ENCODE measurements around the gene RACGAP1.
A peak's percentile ranks its signal among the peaks of the same experiment; 100 is the strongest.

The RACGAP1 gene

DNA sequence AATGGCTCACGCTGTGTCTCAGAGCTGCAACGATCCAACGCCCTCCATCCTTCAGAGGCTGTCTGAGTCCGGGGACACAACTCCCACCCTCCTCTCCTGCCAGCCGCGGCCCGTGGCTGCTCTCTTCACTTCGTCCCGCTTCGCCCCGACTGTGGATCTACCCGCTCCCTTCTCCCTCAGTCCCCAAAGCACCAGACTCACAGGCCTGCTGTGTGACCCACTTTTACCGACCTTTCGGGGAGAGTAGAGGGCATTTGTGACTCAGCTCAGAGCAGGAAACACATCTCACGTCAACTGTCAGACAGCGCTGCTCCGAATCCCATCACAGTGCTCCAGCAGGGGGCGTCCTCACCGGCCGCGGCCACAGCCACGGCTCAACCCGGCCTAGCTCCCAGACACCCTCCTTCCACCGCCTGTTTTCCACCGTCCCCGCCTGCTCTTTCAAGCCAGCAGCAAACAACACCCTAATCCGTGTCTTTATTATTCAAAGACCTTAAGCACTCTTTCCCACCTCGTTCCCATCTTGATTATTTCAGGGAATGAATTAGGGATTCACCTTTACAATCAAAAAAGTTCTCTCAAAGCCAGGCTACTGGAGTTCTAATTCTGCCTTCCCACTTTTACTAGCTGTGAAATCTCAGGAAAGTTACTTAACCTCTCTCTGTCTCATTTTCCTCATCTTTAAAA is 79.8 kb downstream of the RACGAP1 start:
- Histone ChIP-seq H3K4me3 (IDR thresholded peaks at IDR 0.05; ENCODE audit: insufficient read depth, low read depth, low read length) (no peak overlapping the region), H3K9ac (no peak overlapping the region), H2AFZ (ENCODE audit: low read depth) (peak overlapping the region; percentile 54), H3K27ac (no peak overlapping the region), H3K4me1 (ENCODE audit: low read depth, poor library complexity, severe bottlenecking) (peaks cover 4% of the 10 kb centered on the region), H3K27me3 (ENCODE audit: insufficient read depth, low read depth) (no peaks in the 10 kb centered on the region), H3K36me3 (ENCODE audit: insufficient read depth) (no peaks in the 10 kb centered on the region), H3K79me2 (ENCODE audit: insufficient read depth, low read depth) (no peaks in the 10 kb centered on the region), H3K4me2 (peak overlapping the region; percentile 37; the same call in 1 of the 2 replicates), H4K20me1 (ENCODE audit: insufficient read depth) (no peaks in the 10 kb centered on the region)
- TF ChIP-seq, protein P1, sequence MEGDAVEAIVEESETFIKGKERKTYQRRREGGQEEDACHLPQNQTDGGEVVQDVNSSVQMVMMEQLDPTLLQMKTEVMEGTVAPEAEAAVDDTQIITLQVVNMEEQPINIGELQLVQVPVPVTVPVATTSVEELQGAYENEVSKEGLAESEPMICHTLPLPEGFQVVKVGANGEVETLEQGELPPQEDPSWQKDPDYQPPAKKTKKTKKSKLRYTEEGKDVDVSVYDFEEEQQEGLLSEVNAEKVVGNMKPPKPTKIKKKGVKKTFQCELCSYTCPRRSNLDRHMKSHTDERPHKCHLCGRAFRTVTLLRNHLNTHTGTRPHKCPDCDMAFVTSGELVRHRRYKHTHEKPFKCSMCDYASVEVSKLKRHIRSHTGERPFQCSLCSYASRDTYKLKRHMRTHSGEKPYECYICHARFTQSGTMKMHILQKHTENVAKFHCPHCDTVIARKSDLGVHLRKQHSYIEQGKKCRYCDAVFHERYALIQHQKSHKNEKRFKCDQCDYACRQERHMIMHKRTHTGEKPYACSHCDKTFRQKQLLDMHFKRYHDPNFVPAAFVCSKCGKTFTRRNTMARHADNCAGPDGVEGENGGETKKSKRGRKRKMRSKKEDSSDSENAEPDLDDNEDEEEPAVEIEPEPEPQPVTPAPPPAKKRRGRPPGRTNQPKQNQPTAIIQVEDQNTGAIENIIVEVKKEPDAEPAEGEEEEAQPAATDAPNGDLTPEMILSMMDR (conservative IDR thresholded peaks at IDR 0.05; ENCODE audit: low read depth, low read length): peak; percentile 79

DNA sequence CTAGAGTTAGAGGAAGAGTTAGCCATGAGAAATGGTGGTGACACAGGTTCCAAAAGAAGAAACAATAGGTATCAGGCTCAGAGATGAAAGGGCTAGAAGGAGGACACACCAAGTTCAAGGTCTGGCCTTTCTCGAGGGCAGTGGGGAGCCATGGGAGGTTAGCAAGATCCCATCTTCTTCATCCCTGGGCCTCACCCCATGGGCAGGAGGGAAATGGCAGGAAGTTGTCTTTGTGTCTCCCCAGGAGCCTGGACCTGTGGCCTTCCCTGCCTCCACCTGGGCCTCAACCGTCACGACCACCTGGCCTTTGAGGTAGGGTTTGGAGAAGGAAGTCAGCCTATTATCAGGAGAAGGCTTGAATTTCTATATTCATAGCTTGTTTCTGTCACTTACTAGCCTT is 80.6 kb downstream of the RACGAP1 start:
- no peaks in the 10 kb centered on the region for H3K36me3 ChIP-seq (ENCODE audit: insufficient read depth)
- H3K4me1 ChIP-seq (ENCODE audit: low read depth, poor library complexity, severe bottlenecking): peaks cover 4% of the 10 kb centered on the region
- no peaks in the 10 kb centered on the region for H3K27me3 ChIP-seq (ENCODE audit: insufficient read depth, low read depth)
- no peak overlapping the region for H3K4me2 ChIP-seq
- H3K9ac ChIP-seq: no peak overlapping the region
- no peak overlapping the region for H3K27ac ChIP-seq
- H3K79me2 ChIP-seq (ENCODE audit: insufficient read depth, low read depth): no peaks in the 10 kb centered on the region
- H3K4me3 ChIP-seq (IDR thresholded peaks at IDR 0.05; ENCODE audit: insufficient read depth, low read depth, low read length): no peak overlapping the region
- TF ChIP-seq, protein P1 (conservative IDR thresholded peaks at IDR 0.05; ENCODE audit: low read depth, low read length): no peak
- no peaks in the 10 kb centered on the region for H4K20me1 ChIP-seq (ENCODE audit: insufficient read depth)
- H2AFZ ChIP-seq (ENCODE audit: low read depth): no peak overlapping the region

DNA sequence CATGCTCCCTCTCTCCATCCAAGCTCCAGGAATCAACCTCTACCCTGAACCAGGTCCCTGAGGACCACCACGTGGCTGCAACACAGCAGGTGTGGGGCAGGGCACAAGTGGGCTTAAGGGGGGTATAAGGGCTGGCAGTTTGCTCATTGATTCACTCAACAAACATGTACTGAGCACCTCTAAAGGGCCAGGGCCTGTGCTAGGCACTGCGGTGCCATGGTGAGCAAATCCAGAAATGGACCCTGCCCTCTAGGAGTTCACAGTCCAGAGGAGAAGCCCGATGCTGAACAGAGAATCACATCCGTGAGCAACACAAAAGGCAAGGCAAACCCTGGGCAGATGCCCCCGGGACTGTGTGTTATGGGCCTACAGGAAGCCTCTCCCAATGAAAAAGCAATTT is 81.2 kb downstream of the RACGAP1 start:
- Histone ChIP-seq H2AFZ (ENCODE audit: low read depth) (no peak overlapping the region), H3K4me2 (no peak overlapping the region), H3K4me1 (ENCODE audit: low read depth, poor library complexity, severe bottlenecking) (peaks cover 4% of the 10 kb centered on the region), H4K20me1 (ENCODE audit: insufficient read depth) (no peaks in the 10 kb centered on the region), H3K9ac (no peak overlapping the region), H3K79me2 (ENCODE audit: insufficient read depth, low read depth) (no peaks in the 10 kb centered on the region), H3K27me3 (ENCODE audit: insufficient read depth, low read depth) (no peaks in the 10 kb centered on the region), H3K36me3 (ENCODE audit: insufficient read depth) (no peaks in the 10 kb centered on the region), H3K27ac (no peak overlapping the region), H3K4me3 (IDR thresholded peaks at IDR 0.05; ENCODE audit: insufficient read depth, low read depth, low read length) (no peak overlapping the region)
- TF ChIP-seq, protein P1 (conservative IDR thresholded peaks at IDR 0.05; ENCODE audit: low read depth, low read length): no peak

DNA sequence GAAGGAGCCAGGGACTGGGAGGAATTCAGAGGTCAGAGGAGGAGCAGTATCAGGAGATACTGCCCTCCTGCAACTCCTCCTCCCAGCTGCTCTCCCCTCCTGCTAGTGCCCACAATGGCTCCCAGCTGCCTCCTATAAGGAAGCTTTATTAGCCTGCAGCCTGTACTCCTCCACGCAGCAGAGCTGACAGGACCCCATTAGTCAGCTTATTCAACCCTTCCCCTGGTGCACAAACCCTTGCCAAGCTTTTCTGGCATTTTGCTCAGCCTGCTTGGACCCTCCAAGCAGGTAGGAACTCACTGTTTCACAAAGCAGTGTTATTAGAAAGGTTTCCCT is 81.7 kb downstream of the RACGAP1 start:
- Histone ChIP-seq H3K4me3 (IDR thresholded peaks at IDR 0.05; ENCODE audit: insufficient read depth, low read depth, low read length) (no peak overlapping the region), H3K27ac (no peak overlapping the region), H4K20me1 (ENCODE audit: insufficient read depth) (no peaks in the 10 kb centered on the region), H2AFZ (ENCODE audit: low read depth) (no peak overlapping the region), H3K9ac (no peak overlapping the region), H3K4me1 (ENCODE audit: low read depth, poor library complexity, severe bottlenecking) (peaks cover 4% of the 10 kb centered on the region), H3K79me2 (ENCODE audit: insufficient read depth, low read depth) (no peaks in the 10 kb centered on the region), H3K36me3 (ENCODE audit: insufficient read depth) (no peaks in the 10 kb centered on the region), H3K4me2 (no peak overlapping the region), H3K27me3 (ENCODE audit: insufficient read depth, low read depth) (no peaks in the 10 kb centered on the region)
- TF ChIP-seq, protein P1 (conservative IDR thresholded peaks at IDR 0.05; ENCODE audit: low read depth, low read length): no peak

Measured in KMS-11 (cell line).